Testis (tissue), 2 donors: ENCODE measurements around the gene TCF12.

Source experiments
- CTCF ChIP-seq, 3 experiments: fragments of 450-650 bp in 2 of 3; fragments of 200-600 bp in 1 of 3; sonication (generic) in 1 of 3; IDR thresholded peaks; one replicate each; pipeline ENCODE4 v1.5.1; 2016 to 2019; ENCODE audit warnings: antibody characterized with exemption in 3 of 3, mild to moderate bottlenecking in 2 of 3, moderate library complexity in 1 of 3
- POLR2A ChIP-seq: fragments of 450-650 bp; IDR thresholded peaks from one replicate; pipeline ENCODE4 v1.6.1; 2017; ENCODE audit warnings: antibody characterized with exemption, mild to moderate bottlenecking, moderate library complexity

GRCh38 chr15:57034613-57035012 lies 116.2 kb downstream of the TCF12 start:
- TF ChIP-seq CTCF (IDR thresholded peaks at IDR 0.05) (no peak), POLR2A (no peak)
